ENCODE results near the gene YTHDF2.

YTHDF2 gene

DNA sequence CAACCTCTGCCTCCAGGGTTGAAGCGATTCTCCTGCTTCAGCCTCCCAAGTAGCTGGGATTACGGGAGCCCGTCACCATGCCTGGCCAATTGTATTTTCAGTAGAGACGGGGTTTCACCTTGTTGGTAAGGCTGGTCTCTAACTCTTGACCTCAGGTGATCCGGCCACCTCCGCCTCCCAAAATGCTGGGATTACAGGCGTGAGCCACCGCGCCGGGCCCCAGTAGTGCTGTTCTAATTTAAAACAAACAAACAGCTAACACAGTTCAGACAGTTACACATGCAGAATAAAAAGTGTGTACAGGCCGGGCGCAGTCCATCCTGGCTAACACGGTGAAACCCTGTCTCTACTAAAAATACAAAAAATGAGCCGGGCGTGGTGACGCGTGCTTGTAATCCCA is 39.6 kb downstream of the YTHDF2 start:
- TF ChIP-seq, protein P1, sequence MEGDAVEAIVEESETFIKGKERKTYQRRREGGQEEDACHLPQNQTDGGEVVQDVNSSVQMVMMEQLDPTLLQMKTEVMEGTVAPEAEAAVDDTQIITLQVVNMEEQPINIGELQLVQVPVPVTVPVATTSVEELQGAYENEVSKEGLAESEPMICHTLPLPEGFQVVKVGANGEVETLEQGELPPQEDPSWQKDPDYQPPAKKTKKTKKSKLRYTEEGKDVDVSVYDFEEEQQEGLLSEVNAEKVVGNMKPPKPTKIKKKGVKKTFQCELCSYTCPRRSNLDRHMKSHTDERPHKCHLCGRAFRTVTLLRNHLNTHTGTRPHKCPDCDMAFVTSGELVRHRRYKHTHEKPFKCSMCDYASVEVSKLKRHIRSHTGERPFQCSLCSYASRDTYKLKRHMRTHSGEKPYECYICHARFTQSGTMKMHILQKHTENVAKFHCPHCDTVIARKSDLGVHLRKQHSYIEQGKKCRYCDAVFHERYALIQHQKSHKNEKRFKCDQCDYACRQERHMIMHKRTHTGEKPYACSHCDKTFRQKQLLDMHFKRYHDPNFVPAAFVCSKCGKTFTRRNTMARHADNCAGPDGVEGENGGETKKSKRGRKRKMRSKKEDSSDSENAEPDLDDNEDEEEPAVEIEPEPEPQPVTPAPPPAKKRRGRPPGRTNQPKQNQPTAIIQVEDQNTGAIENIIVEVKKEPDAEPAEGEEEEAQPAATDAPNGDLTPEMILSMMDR (IDR thresholded peaks at IDR 0.05; ENCODE audit: extremely low read depth, insufficient read depth, missing control alignments): no peak
- in situ Hi-C loops (cut with MboI; ENCODE audit: low pct_unique_long_range_greater_than_20kb, low sequenced_read_pairs, unreplicated experiment): no loop called here
- no peak for DNase-seq (ENCODE audit: low spot score)

DNA sequence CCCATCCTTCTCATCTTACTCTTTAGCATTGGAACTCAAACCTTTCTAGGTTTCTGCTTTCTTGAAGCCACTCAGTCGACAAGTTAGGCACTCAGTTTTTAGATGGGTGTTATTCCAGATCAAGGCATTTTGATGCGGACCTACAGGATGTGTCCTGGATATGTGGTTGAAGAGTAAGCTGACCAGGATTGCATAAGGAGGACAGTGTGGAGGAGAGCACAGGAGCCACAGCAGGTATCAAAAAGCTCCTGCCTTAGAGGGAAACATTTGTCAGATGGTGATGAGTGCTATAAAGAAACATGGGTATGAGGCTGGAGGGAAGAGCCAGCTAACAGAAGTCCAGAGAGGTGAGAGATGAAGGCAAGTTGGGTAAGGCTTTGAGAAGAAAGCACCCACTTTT is 41.3 kb downstream of the YTHDF2 start:
- TF ChIP-seq, protein P1 (IDR thresholded peaks at IDR 0.05; ENCODE audit: extremely low read depth, insufficient read depth, missing control alignments): no peak
- DNase-seq (ENCODE audit: low spot score): no peak
- in situ Hi-C loops (cut with MboI; ENCODE audit: low pct_unique_long_range_greater_than_20kb, low sequenced_read_pairs, unreplicated experiment): no loop called here

DNA sequence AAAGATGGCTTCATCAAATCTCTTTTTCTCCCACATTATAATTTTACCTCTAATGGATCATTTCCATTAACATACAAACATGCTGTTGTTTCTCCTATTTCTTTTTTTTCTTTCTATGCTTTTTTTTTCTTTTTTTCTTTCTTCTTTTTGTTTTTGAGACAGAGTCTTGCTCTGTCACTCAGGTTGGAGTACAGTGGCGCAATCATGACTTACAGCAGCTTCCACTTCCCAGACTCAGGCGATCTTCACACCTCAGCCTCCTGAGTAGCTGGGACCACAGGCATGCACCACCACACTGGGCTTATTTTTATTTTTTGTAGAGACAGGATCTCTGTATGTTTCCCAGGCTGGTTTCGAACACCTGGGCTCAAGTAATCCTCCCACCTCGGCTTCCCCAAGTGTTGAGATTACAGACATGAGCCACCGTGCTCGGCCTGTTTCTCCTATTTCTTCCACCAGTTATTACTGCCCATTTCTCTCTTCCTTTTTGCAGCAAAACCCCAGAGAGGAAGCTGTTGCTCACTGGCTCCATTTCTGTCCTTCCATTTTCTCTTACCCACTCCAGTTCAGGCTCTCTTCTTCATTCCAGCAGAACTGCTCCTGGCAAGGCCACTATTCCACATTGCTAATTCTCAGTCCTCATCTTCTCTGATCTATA is 43.1 kb downstream of the YTHDF2 start:
- in situ Hi-C loops (cut with MboI; ENCODE audit: low pct_unique_long_range_greater_than_20kb, low sequenced_read_pairs, unreplicated experiment): loop anchor here (10.0 kb wide), 1 partner anchor 95 kb away; no protein-coding TSS in a partner anchor
- DNase-seq (ENCODE audit: low spot score): no peak
- TF ChIP-seq, protein P1 (IDR thresholded peaks at IDR 0.05; ENCODE audit: extremely low read depth, insufficient read depth, missing control alignments): no peak

DNA sequence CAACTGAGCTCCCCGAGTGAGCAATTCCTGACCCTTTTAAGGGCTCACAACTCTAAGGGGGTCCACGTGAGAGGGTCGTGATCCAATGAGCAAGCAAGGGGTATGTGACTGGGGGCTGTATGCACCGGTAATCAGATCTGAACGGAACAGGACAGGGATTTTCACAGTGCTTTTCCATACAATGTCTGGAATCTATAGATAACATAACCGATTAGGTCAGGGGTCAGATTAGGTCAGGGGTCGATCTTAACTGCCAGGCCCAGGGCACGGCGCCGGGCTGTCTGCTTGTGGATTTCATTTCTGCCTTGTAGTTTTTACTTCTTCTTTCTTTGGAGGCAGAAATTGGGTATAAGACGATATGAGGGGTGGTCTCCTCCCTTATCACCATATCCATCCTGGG is 44.6 kb downstream of the YTHDF2 start:
- DNase-seq (ENCODE audit: low spot score): no peak
- in situ Hi-C loops (cut with MboI; ENCODE audit: low pct_unique_long_range_greater_than_20kb, low sequenced_read_pairs, unreplicated experiment): loop anchor here (10.0 kb wide), 1 partner anchor 93 kb away; no protein-coding TSS in a partner anchor
- TF ChIP-seq, protein P1 (IDR thresholded peaks at IDR 0.05; ENCODE audit: extremely low read depth, insufficient read depth, missing control alignments): no peak

DNA sequence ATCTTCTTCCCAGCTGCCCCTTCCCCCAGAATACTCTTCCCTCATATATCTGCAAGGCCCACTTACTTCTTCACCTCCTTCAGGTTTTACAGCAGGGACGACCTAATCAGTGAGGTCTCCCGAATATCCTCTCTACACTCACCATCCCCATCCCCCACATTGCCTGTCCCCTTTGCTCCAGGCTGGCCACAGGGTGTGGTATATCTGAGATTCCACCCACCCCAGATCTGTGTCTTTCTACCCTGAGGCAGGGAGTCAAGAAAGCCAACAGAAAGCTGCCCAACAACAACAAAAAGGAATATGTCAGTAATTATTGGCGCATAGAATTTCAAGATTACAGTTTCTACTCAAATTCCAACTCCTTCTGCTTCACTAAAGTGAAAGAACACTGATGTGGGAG is 45.3 kb downstream of the YTHDF2 start:
- no peak for DNase-seq (ENCODE audit: low spot score)
- in situ Hi-C loops (cut with MboI; ENCODE audit: low pct_unique_long_range_greater_than_20kb, low sequenced_read_pairs, unreplicated experiment): loop anchor here (10.0 kb wide), 1 partner anchor 93 kb away; no protein-coding TSS in a partner anchor

DNA sequence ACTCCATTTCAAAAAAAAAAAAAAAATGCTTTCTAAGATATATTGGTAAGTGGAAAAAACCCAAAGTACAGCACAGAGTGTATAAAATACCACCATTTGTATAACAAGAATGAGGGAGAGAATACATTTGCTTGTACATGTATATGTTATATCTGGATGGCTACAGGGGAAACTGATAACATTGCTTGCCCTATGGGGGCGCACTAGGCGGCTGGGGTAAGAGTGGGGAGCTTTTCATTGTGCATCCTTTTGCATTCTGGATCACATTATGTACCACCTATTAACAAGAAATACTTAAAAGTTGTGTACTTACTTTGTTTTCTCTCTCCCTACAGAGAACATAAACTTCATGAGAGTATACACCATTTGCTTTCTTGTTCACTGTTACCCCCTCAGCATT is 46.6 kb downstream of the YTHDF2 start:
- in situ Hi-C loops (cut with MboI; ENCODE audit: low pct_unique_long_range_greater_than_20kb, low sequenced_read_pairs, unreplicated experiment): loop anchor here (10.0 kb wide), 1 partner anchor 91 kb away; no protein-coding TSS in a partner anchor
- DNase-seq (ENCODE audit: low spot score): no peak
- TF ChIP-seq, protein P1 (IDR thresholded peaks at IDR 0.05; ENCODE audit: extremely low read depth, insufficient read depth, missing control alignments): no peak

More for the DNA sequence above, 45.3 kb downstream of the YTHDF2 start:
- TF ChIP-seq, protein P1 (IDR thresholded peaks at IDR 0.05; ENCODE audit: extremely low read depth, insufficient read depth, missing control alignments): no peak
